Erythroblast (primary cell): Measurements from ENCODE around the gene CLDN14.

ENCODE experiments used
- DNase-seq, 2 experiments: peaks; one replicate each; lab custom pipeline; 2025; lab: John Stamatoyannopoulos, UW
- GATA1 ChIP-seq: IDR thresholded peaks from 2 replicates; pipeline ENCODE4 v1.6.1; 2011; ENCODE audit warnings: low read depth, mild to moderate bottlenecking, control low read depth, low read length, moderate library complexity
- POLR2A ChIP-seq: IDR thresholded peaks from 2 replicates; pipeline ENCODE4 v1.6.1; 2011; ENCODE audit warnings: mild to moderate bottlenecking, low read length

Gene CLDN14

DNA sequence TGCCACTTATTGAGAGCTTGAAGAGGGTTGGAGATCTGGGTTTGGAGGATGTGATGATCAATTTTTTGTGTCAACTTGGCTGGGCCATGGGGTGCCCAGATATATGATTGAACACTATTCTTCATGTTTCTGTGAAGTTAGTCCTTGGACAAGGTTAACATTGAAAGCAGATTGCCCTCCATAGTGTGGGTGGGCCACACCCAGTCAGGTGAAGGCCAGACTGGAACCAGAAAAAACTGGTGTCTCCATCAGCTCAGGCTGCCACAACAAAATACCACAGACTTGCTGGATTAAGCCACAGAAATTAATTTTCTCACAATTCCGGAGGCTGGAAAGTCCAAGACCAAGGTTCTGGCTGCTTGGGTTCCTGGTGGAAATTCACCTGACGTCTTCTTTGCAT is 7.5 kb downstream of the CLDN14 start:
- no peak for DNase-seq
- TF ChIP-seq POLR2A (no peak), GATA1 (no peak)

DNA sequence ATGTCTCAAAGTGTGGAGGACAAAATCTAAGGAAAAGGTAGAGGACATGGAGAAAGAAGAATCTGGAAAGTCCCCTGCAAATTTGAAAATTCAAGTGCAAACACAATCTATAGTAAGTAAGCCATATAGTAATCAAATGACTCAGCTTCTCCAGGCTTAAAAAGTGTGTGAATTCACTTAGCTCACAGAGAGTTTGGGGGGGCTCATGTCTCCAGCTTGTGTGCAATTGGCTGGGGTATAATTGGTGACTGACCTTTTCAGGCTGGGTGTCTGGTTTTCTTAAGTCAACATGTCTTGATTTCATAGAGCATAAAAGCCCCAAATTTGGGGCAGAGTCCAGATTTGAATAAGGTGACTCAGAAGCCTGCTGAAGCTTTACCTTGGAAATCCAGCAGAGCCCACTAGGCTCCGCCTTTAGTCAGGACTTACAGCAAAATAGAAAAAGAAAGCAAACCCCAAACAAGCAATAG is 8.6 kb downstream of the CLDN14 start:
- TF ChIP-seq GATA1 (no peak), POLR2A (no peak)
- peak in 1 of 2 experiments; percentile 24 for DNase-seq

DNA sequence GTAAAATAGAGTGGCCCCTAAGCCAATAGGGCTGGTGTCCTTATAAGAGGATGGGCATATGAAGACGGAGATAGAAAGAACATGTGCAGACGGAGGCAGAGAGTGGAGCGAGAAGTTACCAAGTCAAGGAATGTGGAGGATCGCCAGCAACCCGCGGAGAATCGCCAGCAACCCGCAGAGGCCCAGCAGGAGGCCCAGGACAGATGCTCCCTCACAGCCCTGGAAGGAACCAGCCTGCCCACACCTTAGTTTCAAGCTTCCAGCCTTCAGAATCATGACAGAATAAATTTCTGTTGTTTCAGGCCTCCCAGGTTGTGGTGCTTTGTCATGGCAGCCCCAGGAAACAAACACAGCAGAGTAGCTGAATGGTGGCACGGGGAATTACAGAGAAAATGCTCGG is 9.6 kb downstream of the CLDN14 start:
- DNase-seq: no peak
- no peak for TF ChIP-seq GATA1

DNA sequence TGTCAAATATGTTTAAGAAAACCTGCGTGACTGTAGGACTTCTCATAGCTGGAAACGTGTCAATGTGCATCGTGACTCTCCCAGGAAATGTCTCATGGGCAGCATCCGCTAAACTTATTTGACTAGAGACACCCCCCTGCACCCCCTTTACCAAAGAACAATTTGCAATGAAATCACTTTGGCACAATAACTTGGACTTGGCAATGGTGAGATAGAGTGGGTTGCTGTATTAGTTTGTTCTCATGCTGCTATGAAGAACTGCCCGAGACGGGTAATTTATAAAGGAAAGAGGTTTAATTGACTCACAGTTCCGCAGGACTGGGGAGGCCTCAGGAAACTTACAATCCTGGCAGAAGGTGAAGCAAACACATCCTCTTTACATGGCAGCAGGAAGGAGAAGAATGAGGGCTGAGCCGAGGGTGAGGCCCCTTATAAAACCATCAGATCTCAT is 13.8 kb downstream of the CLDN14 start:
- TF ChIP-seq GATA1 (no peak), POLR2A (no peak)
- DNase-seq: no peak

DNA sequence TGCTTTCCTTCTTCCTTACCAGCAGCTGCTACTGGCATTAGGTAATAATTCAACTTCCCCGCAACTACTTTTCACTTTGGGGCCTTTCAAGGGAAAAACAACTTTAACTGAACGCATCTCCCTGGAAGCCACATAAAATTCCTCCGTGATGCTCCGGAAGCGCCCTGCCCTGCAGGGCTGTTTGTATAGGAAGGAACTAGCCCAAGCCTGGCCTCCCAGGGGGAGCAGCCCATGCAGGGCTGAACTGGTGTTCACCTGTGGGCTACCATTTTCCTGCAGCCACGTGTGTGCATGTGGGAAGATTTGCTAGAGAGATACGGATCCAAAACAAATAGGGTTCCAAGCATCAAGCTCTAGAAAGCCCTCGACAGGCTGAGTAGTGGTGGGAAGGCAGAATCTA is 14.4 kb downstream of the CLDN14 start:
- TF ChIP-seq POLR2A (no peak), GATA1 (no peak)
- no peak for DNase-seq

DNA sequence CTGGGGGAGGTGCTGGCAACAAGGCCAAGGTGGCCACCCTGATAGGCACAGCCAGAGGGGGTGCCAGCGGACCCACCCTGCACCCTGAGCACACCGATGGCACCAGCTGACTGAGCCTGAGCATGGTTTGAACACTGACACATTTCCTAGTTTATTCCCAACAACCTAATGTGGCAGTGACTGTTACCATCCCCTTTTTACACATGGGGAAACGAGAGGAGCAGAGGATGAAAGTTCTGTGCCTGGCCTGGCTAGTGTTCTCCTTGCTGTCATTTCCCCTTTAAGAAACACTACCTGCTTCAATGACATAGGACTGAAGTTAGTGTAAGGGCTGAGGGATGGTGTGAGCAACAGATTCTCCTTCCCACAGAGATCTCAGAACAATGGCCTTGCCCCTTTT is 15.3 kb downstream of the CLDN14 start:
- TF ChIP-seq GATA1 (no peak), POLR2A (no peak)
- no peak for DNase-seq

DNA sequence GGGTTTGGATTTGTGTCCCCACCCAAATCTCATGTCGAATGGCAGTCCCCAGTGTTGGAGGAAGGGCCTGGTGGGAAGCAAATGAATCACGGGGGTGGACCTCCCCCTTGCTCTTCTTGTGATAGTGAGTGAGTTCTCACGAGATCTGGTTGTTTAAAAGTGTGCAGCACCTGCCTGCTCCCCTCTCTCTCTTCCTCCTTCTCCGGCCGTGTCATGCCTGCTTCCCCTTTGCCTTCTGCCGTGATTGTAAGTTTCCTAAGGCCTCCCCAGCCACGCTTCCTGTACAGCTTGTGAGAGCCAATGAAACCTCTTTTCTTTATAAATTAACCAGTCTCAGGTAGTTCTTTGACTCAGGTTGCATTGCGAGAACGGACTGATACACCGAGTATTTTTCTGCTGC is 15.9 kb downstream of the CLDN14 start:
- no peak for DNase-seq
- TF ChIP-seq POLR2A: no peak
- no peak for TF ChIP-seq GATA1

DNA sequence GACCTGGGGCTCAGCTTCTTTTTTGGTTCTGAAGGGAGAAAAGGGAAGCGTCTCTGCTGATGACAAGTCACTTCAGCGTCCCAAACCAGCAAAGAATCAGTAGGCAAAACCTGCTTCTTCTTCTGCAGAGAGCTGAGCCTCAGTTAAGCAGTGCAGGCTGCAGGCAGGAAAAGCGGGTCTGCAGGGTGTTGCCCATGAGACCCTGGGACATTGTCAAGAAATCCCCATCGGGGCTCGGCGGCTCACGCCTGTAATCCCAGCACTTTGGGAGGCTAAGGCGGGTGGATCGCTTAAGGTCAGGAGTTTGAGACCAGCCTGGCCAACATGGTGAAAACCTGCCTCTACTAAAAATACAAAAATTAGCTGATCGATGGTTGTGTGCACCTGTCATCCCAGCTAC is 16.7 kb downstream of the CLDN14 start:
- TF ChIP-seq POLR2A (no peak), GATA1 (no peak)
- DNase-seq: no peak

DNA sequence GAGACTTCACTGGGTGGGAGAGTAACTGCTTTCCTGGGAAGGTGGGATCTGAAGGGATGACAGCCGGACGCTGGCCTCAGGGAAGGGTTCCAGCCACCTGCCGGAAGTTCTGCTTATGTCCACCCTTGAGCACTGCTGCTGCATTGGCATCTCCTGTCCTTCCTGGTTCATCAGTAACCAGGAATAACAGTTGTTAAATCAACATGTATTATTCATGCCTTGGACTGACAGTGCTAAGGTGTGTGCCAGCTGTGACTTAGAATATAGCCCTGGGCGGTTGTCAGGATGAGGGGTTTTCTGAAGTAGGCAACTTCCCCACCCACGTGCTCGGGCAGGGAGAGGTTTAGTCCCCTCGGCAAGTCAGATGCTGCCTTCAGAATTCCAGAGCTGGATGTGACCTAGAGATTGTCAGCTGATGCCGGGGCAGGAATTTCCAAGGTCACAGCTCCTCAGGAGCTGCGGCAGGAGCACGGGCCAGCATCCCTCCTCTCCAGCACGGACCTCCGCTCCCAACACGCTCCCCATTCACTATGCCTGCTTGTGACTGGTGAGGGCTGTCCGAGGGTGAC is 17.9 kb downstream of the CLDN14 start:
- TF ChIP-seq GATA1 (no peak), POLR2A (no peak)
- no peak for DNase-seq

DNA sequence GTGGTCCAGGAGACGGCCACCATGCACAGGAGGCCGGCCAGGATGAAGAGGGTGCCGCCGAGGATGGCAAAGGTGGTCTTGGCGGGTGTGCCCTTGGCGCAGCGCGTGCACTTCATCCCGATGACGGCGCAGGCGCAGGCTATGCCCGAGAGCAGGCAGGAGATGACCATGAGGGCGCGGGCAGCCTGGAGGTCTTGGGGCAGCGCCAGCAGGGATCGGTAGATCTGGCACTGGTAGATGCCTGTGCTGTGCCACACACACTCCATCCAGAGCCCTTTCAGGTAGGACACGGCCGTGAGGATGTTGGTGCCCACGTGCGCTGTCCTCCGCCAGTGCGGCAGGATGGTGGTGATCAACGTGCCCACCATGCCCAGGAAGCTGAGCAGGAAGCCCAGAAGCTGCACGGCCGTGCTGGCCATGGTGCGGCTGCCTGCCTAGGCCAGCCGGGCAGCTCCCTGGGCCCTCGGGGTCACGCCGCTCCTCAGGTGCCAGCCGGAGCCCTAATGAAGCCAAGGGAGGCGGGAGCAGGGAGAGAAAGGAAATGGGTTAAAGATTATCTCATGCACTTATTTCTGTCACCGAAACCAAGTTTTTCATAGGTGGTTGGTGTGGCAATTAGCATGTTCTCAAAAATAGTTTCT is 18.5 kb downstream of the CLDN14 start:
- TF ChIP-seq GATA1: no peak
- no peak for DNase-seq

DNA sequence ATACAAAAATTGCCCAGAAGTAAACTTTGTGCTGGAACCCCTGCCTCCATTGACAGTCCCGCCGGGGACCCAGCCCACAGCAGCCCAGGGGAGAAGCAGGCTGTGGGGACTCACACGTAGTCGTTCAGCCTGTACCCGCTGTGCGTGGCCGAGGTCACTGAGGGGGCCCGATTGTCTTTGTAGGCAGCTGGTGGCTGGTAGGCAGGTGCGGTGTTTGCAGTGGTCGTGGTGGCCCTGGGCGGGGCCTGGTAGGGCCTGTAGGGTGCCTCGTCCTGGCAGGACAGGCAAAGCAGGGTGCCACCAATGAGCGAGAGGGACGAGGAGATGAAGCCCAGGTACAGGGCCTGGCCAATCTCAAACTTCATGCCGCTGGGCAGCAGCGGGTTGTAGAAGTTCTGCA is 19.1 kb downstream of the CLDN14 start:
- DNase-seq: no peak
- TF ChIP-seq GATA1 (no peak), POLR2A (no peak)

DNA sequence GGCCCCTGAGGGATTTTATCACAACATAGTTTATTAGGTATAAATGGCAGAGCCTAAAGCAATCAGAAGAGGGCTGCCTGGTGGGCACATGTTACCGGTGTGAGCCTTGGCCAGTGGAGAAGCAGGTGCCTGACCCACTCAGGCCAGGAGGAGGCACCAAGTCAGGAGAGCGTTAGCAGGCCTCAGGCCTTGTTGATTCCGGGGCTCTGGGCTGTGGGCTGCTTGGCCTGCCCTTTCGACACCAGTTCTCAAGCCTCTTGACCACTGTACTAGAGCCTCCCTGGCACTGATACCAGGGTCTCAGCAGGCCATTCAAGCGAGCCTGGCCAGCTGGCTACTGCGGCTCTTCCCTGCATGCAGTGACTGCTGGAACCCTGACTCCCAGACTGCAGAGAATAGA is 20.8 kb downstream of the CLDN14 start:
- no peak for DNase-seq
- TF ChIP-seq POLR2A: no peak
- TF ChIP-seq GATA1: no peak

DNA sequence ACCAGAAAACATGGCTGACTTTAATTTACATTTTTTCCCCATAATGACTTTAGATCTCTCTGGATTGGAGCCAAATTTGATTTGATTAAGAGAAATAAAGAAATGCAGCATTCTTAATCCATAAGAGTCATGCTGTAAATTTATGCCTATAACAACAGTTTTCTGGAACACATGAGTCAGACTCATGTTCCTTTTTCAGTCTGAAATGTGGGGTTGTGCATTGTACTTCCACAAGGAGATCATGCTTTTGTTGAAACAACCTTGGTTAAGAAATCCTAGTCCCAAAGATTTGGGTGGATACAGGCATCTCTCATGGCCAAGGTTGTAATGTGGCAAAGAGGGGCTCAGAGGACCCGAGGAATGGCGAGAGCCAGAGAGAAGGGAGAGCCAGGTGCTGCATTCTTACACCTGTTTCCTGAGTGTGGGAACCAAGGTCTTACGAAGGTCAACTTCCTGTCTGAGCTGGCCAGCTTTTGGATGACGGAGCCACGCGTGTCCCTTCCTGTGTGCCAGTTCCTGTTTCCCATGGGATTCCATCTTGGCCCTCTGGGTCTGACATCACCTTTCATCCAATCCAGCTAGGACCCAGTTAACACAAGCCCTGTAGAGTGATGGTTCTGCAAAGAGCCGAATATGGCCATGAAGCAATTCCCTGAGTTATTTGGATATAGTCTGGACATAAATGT is 23.1 kb downstream of the CLDN14 start:
- DNase-seq: no peak
- no peak for TF ChIP-seq POLR2A
- no peak for TF ChIP-seq GATA1

DNA sequence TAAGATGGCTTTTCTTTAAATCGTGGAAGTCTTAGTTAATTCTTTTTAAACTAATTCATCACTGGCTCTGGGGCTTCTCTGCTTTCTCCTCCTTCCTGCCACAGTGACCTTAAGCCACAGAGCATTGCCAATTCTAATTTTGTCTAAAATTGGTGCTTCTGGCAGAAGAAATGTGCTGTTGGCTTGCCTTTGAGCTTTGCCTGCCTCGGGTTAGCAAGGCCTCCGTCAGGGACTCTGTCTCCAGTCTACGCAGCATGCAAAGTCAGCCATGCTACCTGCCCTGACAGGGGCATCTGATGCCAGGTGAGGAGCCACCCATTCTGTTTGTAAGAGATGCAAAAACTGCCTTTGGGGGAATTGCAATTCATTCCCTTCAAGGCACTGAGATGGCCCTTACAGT is 25.2 kb downstream of the CLDN14 start:
- DNase-seq: no peak
- no peak for TF ChIP-seq GATA1
- TF ChIP-seq POLR2A: no peak
